Keratinocyte (primary cell): ENCODE data around the gene LANCL2. TPM values are rescaled to one million over a fixed set of nuclear protein-coding genes. Genes with fewer than 3 reads are reported as not detected.

Experiments
- DNase-seq: peaks from one replicate; pipeline ENCODE4 v3.0.0-alpha.2; 2011; ENCODE audit warnings: low read depth, missing footprints, low spot score
- FAIRE-seq: peaks from 2 replicates; lab custom pipeline; 2011; peaks lifted over from hg19 to GRCh38; lab: Jason Lieb, UNC
- H2AFZ ChIP-seq: 2 replicates; pipeline ENCODE4 v1.6.0; 2012; ENCODE audit warnings: low read length, control low read depth, inconsistent platforms; ENCODE audit not compliant: control insufficient read depth
- H3K27ac ChIP-seq: 2 replicates; pipeline ENCODE4 v1.5.1; 2011; ENCODE audit warnings: low read length; ENCODE audit not compliant: control insufficient read depth, insufficient read depth
- H3K27me3 ChIP-seq: 3 replicates; pipeline ENCODE4 v1.6.0; 2011; ENCODE audit warnings: low read length; ENCODE audit not compliant: control insufficient read depth, insufficient read depth; ENCODE audit errors: extremely low read depth
- H3K36me3 ChIP-seq, 2 experiments: 2 replicates in 1 of 2; 3 replicates in 1 of 2; pipeline ENCODE4 v1.5.1; 2011; ENCODE audit warnings: low read length in 2 of 2, mild to moderate bottlenecking in 1 of 2; ENCODE audit not compliant: control insufficient read depth in 2 of 2, insufficient read depth in 2 of 2; ENCODE audit errors: extremely low read depth in 1 of 2
- H3K4me1 ChIP-seq: 3 replicates; pipeline ENCODE4 v1.5.1; 2011; ENCODE audit warnings: low read length; ENCODE audit not compliant: control insufficient read depth, insufficient read depth; ENCODE audit errors: extremely low read depth
- H3K4me2 ChIP-seq: 3 replicates; pipeline ENCODE4 v1.6.0; 2011; ENCODE audit warnings: low read depth, low read length; ENCODE audit not compliant: control insufficient read depth, insufficient read depth; ENCODE audit errors: extremely low read depth
- H3K4me3 ChIP-seq, 3 experiments: fragments of 200-600 bp in 1 of 3; sonication (generic) in 1 of 3; 2 replicates in 2 of 3; 3 replicates in 1 of 3; pipeline ENCODE4 v1.5.1; 2011 to 2016; ENCODE audit warnings: low read length in 3 of 3, mild to moderate bottlenecking in 3 of 3, control low read depth in 2 of 3, inconsistent platforms in 1 of 3, low read depth in 1 of 3, mixed read lengths in 1 of 3, mixed run types in 1 of 3, moderate library complexity in 1 of 3; ENCODE audit not compliant: control insufficient read depth in 2 of 3, insufficient read depth in 2 of 3; ENCODE audit errors: extremely low read depth in 1 of 3
- H3K79me2 ChIP-seq: 2 replicates; pipeline ENCODE4 v1.6.0; 2012; ENCODE audit warnings: low read length; ENCODE audit not compliant: control insufficient read depth, insufficient read depth
- H3K9ac ChIP-seq: 3 replicates; pipeline ENCODE4 v1.6.0; 2011; ENCODE audit warnings: low read length; ENCODE audit not compliant: control insufficient read depth, insufficient read depth; ENCODE audit errors: extremely low read depth
- H3K9me1 ChIP-seq: 3 replicates; pipeline ENCODE4 v1.6.0; 2011; ENCODE audit warnings: low read length; ENCODE audit not compliant: control insufficient read depth, insufficient read depth; ENCODE audit errors: extremely low read depth
- H3K9me3 ChIP-seq: 2 replicates; pipeline ENCODE4 v1.5.1; 2012; ENCODE audit warnings: low read depth, low read length; ENCODE audit not compliant: control insufficient read depth
- H4K20me1 ChIP-seq: 3 replicates; pipeline ENCODE4 v1.6.0; 2011; ENCODE audit warnings: low read length; ENCODE audit not compliant: control insufficient read depth, insufficient read depth; ENCODE audit errors: extremely low read depth
- EZH2 ChIP-seq: IDR thresholded peaks from one replicate; pipeline ENCODE4 v1.6.1; 2012; ENCODE audit warnings: inconsistent platforms, mild to moderate bottlenecking, low read length, moderate library complexity
- dilution Hi-C: fragments of 300-500 bp; cut with MboI; formaldehyde crosslinking; loops from one replicate; pipeline ENCODE4 v1.7.0; 2020; ENCODE audit warnings: low sequenced_read_pairs; ENCODE audit not compliant: extremely low pct_ligation_motif_present
- polyA minus RNA-seq, 3 experiments: library from RNA; depleted of rRNA, polyadenylated mRNA; stranded (reverse); fragments of >200 nt; gene quantifications; 1 replicate in 1 of 3; 2 replicates in 1 of 3; 3 replicates in 1 of 3; pipeline ENCODE4 v1.2.3, GENCODE V29; 2011
- polyA plus RNA-seq, 5 experiments: library from polyadenylated mRNA; depleted of rRNA in 3 of 5; stranded (reverse) in 3 of 5; stranded (forward) in 1 of 5; unstranded in 1 of 5; fragments of >200 nt; gene quantifications; 1 replicate in 1 of 5; 2 replicates in 3 of 5; 3 replicates in 1 of 5; pipeline versions ENCODE4 v1.2.1 to v1.2.3, GENCODE V29; 2011 to 2012; ENCODE audit warnings: missing spikeins in 2 of 5, low read depth in 1 of 5, low replicate concordance in 1 of 5
- TF ChIP-seq, protein P1 (sequence below), 3 experiments: IDR thresholded peaks in 1 of 3; conservative IDR thresholded peaks in 1 of 3; optimal IDR thresholded peaks in 1 of 3; 2 replicates in 2 of 3; 3 replicates in 1 of 3; pipeline versions ENCODE3 to v1.5.1; 2011; ENCODE audit warnings: low read length in 3 of 3, mild to moderate bottlenecking in 3 of 3, moderate library complexity in 2 of 3, control low read depth in 1 of 3, inconsistent platforms in 1 of 3; ENCODE audit not compliant: insufficient read depth in 2 of 3; ENCODE audit errors: extremely low read depth in 1 of 3

The LANCL2 gene, protein sequence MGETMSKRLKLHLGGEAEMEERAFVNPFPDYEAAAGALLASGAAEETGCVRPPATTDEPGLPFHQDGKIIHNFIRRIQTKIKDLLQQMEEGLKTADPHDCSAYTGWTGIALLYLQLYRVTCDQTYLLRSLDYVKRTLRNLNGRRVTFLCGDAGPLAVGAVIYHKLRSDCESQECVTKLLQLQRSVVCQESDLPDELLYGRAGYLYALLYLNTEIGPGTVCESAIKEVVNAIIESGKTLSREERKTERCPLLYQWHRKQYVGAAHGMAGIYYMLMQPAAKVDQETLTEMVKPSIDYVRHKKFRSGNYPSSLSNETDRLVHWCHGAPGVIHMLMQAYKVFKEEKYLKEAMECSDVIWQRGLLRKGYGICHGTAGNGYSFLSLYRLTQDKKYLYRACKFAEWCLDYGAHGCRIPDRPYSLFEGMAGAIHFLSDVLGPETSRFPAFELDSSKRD
- polyA plus RNA-seq, result 12.4 to 15.5 TPM (median 14.5 TPM) in 3 replicates
- 5.2 TPM for polyA plus RNA-seq (2011; ENCODE audit: low read depth)
- 10.9 and 11.6 TPM in 2 replicates for polyA plus RNA-seq (2011; cell fraction: cytosol; rRNA removed)
- polyA plus RNA-seq (2011; cell fraction: nucleus; rRNA removed), result 12.9 and 17.7 TPM in 2 replicates
- polyA plus RNA-seq (2012; ENCODE audit: low replicate concordance), result 4.0 and 11.9 TPM in 2 replicates
- polyA minus RNA-seq, result 14.0 to 27.4 TPM (median 15.2 TPM) in 3 replicates
- 8.2 TPM for polyA minus RNA-seq (2011; cell fraction: cytosol; rRNA and poly(A)+ RNA removed)
- 3.8 and 9.5 TPM in 2 replicates for polyA minus RNA-seq (2011; cell fraction: nucleus; rRNA and poly(A)+ RNA removed)

DNA sequence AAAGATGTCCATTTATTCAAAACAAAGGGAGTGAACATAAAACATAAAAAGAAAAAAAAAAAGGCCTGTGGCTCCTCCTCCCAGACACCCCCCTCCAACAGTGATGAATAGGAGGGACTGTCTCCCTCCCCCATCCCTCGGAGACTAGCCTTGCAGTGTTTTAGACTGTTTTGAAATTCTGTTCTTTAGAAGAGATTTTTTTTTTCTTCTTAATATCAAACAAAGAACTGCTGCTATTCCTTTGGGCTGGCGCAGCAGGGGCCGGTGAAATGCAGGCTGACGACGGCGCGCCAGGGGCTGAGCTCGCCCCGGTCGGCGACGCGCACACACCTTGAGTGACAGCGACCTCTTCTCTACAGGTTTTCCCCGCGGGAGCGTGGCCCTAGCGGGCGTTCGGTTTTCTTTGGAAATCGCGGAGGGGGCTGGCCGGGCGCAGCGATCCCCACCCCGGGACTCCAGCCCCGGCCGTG lies at the start of gene LANCL2:
Gene LANCL2 (plus strand): TSS at position 133 of the 470 bp plus-strand sequence. CDS start 689 bp downstream, outside the sequence.
- peak within 1 kb of the TSS; percentile 73 to 90 (median 80) for H3K4me3 ChIP-seq
- H3K4me1 ChIP-seq, result peaks cover 9% of the 10 kb centered on the region
- H4K20me1 ChIP-seq, result no peaks in the 10 kb centered on the region
- H3K27me3 ChIP-seq, result no peaks in the 10 kb centered on the region
- H2AFZ ChIP-seq, result peak within 1 kb of the TSS; percentile 91
- no peaks in the 10 kb centered on the region for H3K36me3 ChIP-seq
- DNase-seq (no peak), FAIRE-seq (no peak)
- dilution Hi-C loops, result no loop called here
- peak within 1 kb of the TSS; percentile 57 for H3K4me2 ChIP-seq
- H3K9ac ChIP-seq, result peak within 1 kb of the TSS; percentile 96
- H3K9me1 ChIP-seq, result no peaks in the 10 kb centered on the region
- peaks cover 17% of the 10 kb centered on the region for H3K79me2 ChIP-seq
- H3K27ac ChIP-seq, result peak within 1 kb of the TSS; percentile 96
- H3K9me3 ChIP-seq, result no peaks in the 10 kb centered on the region
- TF ChIP-seq, protein P1, sequence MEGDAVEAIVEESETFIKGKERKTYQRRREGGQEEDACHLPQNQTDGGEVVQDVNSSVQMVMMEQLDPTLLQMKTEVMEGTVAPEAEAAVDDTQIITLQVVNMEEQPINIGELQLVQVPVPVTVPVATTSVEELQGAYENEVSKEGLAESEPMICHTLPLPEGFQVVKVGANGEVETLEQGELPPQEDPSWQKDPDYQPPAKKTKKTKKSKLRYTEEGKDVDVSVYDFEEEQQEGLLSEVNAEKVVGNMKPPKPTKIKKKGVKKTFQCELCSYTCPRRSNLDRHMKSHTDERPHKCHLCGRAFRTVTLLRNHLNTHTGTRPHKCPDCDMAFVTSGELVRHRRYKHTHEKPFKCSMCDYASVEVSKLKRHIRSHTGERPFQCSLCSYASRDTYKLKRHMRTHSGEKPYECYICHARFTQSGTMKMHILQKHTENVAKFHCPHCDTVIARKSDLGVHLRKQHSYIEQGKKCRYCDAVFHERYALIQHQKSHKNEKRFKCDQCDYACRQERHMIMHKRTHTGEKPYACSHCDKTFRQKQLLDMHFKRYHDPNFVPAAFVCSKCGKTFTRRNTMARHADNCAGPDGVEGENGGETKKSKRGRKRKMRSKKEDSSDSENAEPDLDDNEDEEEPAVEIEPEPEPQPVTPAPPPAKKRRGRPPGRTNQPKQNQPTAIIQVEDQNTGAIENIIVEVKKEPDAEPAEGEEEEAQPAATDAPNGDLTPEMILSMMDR (optimal IDR thresholded peaks at IDR 0.05 in 1 of 3, IDR thresholded peaks at IDR 0.05 in 1 of 3, conservative IDR thresholded peaks at IDR 0.05 in 1 of 3; ENCODE audit: extremely low read depth in 1 of 3, insufficient read depth in 2 of 3, low read length in 3 of 3), result no peak
- TF ChIP-seq EZH2, result no peak

DNA sequence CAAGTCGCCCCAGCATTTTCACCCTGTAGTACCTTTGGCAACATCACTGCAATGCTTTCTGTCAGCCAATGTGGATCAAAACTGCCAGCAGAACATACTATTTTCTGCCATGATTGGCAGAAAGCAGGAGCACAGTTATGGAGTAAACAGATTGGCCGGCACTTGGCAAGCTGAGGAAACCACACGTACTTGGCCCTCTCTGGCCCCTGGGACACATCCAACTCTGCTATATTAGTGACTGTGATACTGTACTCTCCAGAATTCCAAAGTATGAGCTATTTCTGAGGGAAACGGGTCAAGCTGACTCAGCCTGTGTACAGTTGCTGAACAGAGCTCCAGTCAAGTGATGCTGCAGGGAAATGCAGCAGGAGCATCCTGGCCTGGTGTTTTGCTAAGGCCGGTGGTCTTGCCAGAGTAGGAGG lies 39.8 kb upstream of the LANCL2 start:
- no peak overlapping the region for H3K9ac ChIP-seq
- no peaks in the 10 kb centered on the region for H4K20me1 ChIP-seq
- DNase-seq (no peak), FAIRE-seq (no peak)
- no peaks in the 10 kb centered on the region for H3K79me2 ChIP-seq
- no peaks in the 10 kb centered on the region for H3K9me3 ChIP-seq
- dilution Hi-C loops, result no loop called here
- no peak for TF ChIP-seq EZH2
- TF ChIP-seq, protein P1 (optimal IDR thresholded peaks at IDR 0.05 in 1 of 3, IDR thresholded peaks at IDR 0.05 in 1 of 3, conservative IDR thresholded peaks at IDR 0.05 in 1 of 3; ENCODE audit: extremely low read depth in 1 of 3, insufficient read depth in 2 of 3, low read length in 3 of 3), result no peak
- H2AFZ ChIP-seq, result no peak overlapping the region
- no peaks in the 10 kb centered on the region for H3K36me3 ChIP-seq
- H3K9me1 ChIP-seq, result no peaks in the 10 kb centered on the region
- H3K27me3 ChIP-seq, result peaks cover 18% of the 10 kb centered on the region
- H3K4me1 ChIP-seq, result no peaks in the 10 kb centered on the region
- no peak overlapping the region for H3K27ac ChIP-seq
- no peak overlapping the region for H3K4me3 ChIP-seq
- no peak overlapping the region for H3K4me2 ChIP-seq
